OCI-LY3 (cell line): ENCODE results near the gene FANK1.

Experiments
- EZH2phosphoT487 ChIP-seq: fragments of 200-600 bp; shearing (Covaris generic); IDR thresholded peaks from 2 replicates; pipeline ENCODE4 v1.6.1; 2018; ENCODE audit warnings: antibody characterized with exemption, mixed run types, low read depth
- TF ChIP-seq, protein P1 (sequence below): fragments of 200-600, 300-600 bp; sonication (generic); IDR thresholded peaks from 2 replicates; pipeline ENCODE4 v1.5.1; 2014; ENCODE audit warnings: antibody characterized with exemption, low read length, low read depth

- TF ChIP-seq, protein P1, sequence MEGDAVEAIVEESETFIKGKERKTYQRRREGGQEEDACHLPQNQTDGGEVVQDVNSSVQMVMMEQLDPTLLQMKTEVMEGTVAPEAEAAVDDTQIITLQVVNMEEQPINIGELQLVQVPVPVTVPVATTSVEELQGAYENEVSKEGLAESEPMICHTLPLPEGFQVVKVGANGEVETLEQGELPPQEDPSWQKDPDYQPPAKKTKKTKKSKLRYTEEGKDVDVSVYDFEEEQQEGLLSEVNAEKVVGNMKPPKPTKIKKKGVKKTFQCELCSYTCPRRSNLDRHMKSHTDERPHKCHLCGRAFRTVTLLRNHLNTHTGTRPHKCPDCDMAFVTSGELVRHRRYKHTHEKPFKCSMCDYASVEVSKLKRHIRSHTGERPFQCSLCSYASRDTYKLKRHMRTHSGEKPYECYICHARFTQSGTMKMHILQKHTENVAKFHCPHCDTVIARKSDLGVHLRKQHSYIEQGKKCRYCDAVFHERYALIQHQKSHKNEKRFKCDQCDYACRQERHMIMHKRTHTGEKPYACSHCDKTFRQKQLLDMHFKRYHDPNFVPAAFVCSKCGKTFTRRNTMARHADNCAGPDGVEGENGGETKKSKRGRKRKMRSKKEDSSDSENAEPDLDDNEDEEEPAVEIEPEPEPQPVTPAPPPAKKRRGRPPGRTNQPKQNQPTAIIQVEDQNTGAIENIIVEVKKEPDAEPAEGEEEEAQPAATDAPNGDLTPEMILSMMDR, result no peak
- no peak for TF ChIP-seq EZH2phosphoT487
Measured at GRCh38 chr10:125995726-125996304, 99.5 kb downstream of the FANK1 start.
